SK-N-MC (cell line): Measurements from ENCODE around the gene TBCEL.

Experiments used
- EZH2 ChIP-seq: fragments of 200-600 bp; sonication (generic); IDR thresholded peaks from one replicate; pipeline ENCODE4 v1.6.1; 2017; ENCODE audit warnings: antibody characterized with exemption
- FOXP2 ChIP-seq: optimal IDR thresholded peaks from 2 replicates; pipeline ENCODE3; 2011; ENCODE audit warnings: mild to moderate bottlenecking, moderate library complexity; ENCODE audit not compliant: insufficient read depth; ENCODE audit errors: extremely low read length, control extremely low read depth
- POLR2AphosphoS5 ChIP-seq: IDR thresholded peaks from 2 replicates; pipeline ENCODE4 v1.6.1; 2012; ENCODE audit warnings: mild to moderate bottlenecking, low read depth, low read length, borderline replicate concordance

DNA sequence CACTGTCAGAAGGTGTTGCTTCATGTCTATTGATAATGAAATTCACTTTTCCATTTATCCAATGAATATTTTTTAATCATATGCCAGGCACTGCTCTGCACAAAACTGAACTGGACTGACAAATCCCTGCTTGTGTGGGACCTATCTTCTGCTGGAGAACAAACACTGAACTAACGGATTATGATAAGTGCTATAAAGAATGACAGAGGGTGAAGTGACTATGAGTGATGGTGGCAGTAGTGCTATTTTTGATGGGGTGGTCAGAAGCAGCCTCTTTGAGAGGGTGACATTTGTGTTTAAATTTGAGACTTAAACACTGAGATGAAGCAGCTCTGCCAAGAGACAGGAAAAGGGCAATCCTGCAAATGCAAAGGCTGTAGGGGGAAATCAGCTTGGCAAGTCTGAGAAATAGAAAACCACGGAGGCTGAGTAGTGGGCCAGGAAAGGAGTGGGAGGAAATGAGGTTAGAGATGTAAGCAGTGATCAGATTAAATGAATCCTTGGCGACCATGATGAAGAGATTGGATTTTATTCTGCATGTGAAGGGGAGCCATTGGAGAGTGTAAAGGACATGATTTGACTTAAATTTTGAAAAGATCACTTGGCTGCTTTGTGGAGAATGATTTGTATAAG, 6.0 kb downstream of the TBCEL start:
- TF ChIP-seq EZH2 (no peak), FOXP2 (no peak), POLR2AphosphoS5 (no peak)
